ENCODE results near the gene KREMEN1. TPM values are rescaled to one million over a fixed set of nuclear protein-coding genes. Genes with fewer than 3 reads are reported as not detected.

The KREMEN1 gene
- total RNA-seq, 1 experiment from 2014 or later = 2.2 TPM

DNA sequence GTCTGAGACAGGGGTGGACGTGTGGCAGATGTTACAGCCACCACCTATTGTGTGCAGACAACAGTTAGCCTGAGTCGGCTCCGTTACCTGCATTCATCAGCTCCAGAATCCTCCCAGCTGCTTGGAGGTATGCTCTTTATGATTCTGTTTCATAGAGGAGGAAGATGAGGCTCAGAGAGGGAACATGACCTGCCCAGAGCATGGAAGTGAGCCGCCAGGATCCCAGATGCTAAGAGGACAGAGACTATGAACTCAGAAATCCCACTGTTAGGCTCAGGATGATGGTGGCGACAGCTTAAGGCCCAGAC is 134.4 kb downstream of the KREMEN1 start:
- in situ Hi-C loops (cut with HindIII; ENCODE audit: low pct_unique_long_range_greater_than_20kb, low sequenced_read_pairs) = no loop called here
- Histone ChIP-seq H3K4me3 (ENCODE audit: low read depth in 2 of 2, low read length in 2 of 2) (no peak overlapping the region), H3K9me3 (ENCODE audit: control insufficient read depth, insufficient read depth, low read depth, low read length) (no peaks in the 10 kb centered on the region), H3K27ac (ENCODE audit: low read length) (no peak overlapping the region), H3K4me1 (ENCODE audit: control insufficient read depth, insufficient read depth, low read length) (peaks cover 3% of the 10 kb centered on the region; the same call in 1 of the 2 replicates), H3K36me3 (ENCODE audit: control insufficient read depth, insufficient read depth, low read length) (no peaks in the 10 kb centered on the region), H3K27me3 (ENCODE audit: control insufficient read depth, insufficient read depth, low read length) (no peaks in the 10 kb centered on the region; the same call in 1 of the 2 replicates)
- TF ChIP-seq, protein P1, sequence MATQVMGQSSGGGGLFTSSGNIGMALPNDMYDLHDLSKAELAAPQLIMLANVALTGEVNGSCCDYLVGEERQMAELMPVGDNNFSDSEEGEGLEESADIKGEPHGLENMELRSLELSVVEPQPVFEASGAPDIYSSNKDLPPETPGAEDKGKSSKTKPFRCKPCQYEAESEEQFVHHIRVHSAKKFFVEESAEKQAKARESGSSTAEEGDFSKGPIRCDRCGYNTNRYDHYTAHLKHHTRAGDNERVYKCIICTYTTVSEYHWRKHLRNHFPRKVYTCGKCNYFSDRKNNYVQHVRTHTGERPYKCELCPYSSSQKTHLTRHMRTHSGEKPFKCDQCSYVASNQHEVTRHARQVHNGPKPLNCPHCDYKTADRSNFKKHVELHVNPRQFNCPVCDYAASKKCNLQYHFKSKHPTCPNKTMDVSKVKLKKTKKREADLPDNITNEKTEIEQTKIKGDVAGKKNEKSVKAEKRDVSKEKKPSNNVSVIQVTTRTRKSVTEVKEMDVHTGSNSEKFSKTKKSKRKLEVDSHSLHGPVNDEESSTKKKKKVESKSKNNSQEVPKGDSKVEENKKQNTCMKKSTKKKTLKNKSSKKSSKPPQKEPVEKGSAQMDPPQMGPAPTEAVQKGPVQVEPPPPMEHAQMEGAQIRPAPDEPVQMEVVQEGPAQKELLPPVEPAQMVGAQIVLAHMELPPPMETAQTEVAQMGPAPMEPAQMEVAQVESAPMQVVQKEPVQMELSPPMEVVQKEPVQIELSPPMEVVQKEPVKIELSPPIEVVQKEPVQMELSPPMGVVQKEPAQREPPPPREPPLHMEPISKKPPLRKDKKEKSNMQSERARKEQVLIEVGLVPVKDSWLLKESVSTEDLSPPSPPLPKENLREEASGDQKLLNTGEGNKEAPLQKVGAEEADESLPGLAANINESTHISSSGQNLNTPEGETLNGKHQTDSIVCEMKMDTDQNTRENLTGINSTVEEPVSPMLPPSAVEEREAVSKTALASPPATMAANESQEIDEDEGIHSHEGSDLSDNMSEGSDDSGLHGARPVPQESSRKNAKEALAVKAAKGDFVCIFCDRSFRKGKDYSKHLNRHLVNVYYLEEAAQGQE (IDR thresholded peaks at IDR 0.05; ENCODE audit: insufficient read depth in 1 of 2, low read depth in 2 of 2, low read length in 1 of 2) = no peak
- TF ChIP-seq, protein P2, sequence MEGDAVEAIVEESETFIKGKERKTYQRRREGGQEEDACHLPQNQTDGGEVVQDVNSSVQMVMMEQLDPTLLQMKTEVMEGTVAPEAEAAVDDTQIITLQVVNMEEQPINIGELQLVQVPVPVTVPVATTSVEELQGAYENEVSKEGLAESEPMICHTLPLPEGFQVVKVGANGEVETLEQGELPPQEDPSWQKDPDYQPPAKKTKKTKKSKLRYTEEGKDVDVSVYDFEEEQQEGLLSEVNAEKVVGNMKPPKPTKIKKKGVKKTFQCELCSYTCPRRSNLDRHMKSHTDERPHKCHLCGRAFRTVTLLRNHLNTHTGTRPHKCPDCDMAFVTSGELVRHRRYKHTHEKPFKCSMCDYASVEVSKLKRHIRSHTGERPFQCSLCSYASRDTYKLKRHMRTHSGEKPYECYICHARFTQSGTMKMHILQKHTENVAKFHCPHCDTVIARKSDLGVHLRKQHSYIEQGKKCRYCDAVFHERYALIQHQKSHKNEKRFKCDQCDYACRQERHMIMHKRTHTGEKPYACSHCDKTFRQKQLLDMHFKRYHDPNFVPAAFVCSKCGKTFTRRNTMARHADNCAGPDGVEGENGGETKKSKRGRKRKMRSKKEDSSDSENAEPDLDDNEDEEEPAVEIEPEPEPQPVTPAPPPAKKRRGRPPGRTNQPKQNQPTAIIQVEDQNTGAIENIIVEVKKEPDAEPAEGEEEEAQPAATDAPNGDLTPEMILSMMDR (IDR thresholded peaks at IDR 0.05) = no peak
- TF ChIP-seq POLR2AphosphoS5 (IDR thresholded peaks at IDR 0.05; ENCODE audit: low read depth, low read length) = no peak
- TF ChIP-seq TCF7L2 (IDR thresholded peaks at IDR 0.05; ENCODE audit: low read depth, low read length) = no peak
- TF ChIP-seq SIN3A (IDR thresholded peaks at IDR 0.05; ENCODE audit: borderline replicate concordance, insufficient read depth, low read depth, low read length) = no peak
- no peak for ATAC-seq
- BruUV-seq (replicated peaks) = no TSS peak
- intact Hi-C loops (cut with micrococcal nuclease; ENCODE audit: unreplicated experiment) = no loop called here
- no peak for DNase-seq (ENCODE audit: low read depth, low spot score)
- ChIA-PET CTCF (no interaction called here), POLR2A (interaction anchor here (0.6 kb wide), 1 partner anchor 1334 kb away, joined by 3 read pairs; no protein-coding TSS in a partner anchor)

DNA sequence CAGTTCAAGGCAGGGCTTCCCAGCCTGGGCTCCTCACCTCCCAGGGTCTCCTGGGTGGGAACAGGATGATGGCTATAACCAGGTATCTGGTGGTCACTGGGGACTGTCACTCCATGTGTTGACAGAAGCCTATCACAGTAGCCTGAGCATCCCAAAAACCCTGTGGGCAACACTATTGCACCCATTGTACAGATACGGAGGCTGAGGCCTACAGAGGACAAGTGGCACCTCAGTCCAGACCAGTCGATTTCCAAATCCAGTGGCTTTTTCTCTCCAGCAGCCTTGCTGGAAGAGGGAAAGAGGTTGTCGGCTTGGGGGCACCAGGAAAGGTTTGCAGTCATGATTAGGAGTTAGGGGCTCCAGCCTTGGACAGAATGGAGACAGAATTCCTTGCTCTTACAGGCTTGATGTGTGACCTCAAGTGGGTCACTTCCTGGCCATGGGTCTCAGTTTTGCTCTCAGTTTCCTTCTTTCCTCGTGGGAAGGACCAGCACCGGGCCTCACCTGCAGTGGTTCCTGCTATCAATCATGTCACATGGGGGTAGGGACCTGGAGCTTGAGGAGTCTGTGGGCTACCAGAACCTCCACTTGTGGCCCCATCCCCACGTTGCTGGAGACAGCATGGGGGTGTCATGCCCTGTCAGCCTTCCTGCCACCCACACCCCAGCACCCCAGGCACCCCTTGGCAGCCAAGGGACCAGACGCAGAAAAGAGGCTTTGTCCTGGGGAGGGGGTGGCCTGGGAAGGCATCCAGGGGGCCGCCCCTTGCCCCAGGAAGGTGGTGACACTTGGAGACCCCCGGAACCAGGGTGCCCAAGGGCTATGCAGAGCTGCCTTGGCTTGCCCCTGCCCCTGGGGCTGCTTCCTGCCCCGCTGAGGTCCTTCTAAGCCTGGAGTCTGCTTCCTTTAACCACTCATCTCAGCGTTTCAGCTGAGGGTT is 135.0 kb downstream of the KREMEN1 start:
- no peak for TF ChIP-seq POLR2AphosphoS5 (IDR thresholded peaks at IDR 0.05; ENCODE audit: low read depth, low read length)
- TF ChIP-seq, protein P2 (IDR thresholded peaks at IDR 0.05) = no peak
- no peak for TF ChIP-seq SIN3A (IDR thresholded peaks at IDR 0.05; ENCODE audit: borderline replicate concordance, insufficient read depth, low read depth, low read length)
- TF ChIP-seq, protein P1 (IDR thresholded peaks at IDR 0.05; ENCODE audit: insufficient read depth in 1 of 2, low read depth in 2 of 2, low read length in 1 of 2) = no peak
- no peak for TF ChIP-seq TCF7L2 (IDR thresholded peaks at IDR 0.05; ENCODE audit: low read depth, low read length)
- Histone ChIP-seq H3K9me3 (ENCODE audit: control insufficient read depth, insufficient read depth, low read depth, low read length) (no peaks in the 10 kb centered on the region), H3K27me3 (ENCODE audit: control insufficient read depth, insufficient read depth, low read length) (no peaks in the 10 kb centered on the region; the same call in 1 of the 2 replicates), H3K4me1 (ENCODE audit: control insufficient read depth, insufficient read depth, low read length) (peaks cover 3% of the 10 kb centered on the region; the same call in 1 of the 2 replicates), H3K27ac (ENCODE audit: low read length) (no peak overlapping the region), H3K4me3 (ENCODE audit: low read depth in 2 of 2, low read length in 2 of 2) (no peak overlapping the region), H3K36me3 (ENCODE audit: control insufficient read depth, insufficient read depth, low read length) (no peaks in the 10 kb centered on the region)
- CTCF ChIA-PET = no interaction called here
- no peak for DNase-seq (ENCODE audit: low read depth, low spot score)
- intact Hi-C loops (cut with micrococcal nuclease; ENCODE audit: unreplicated experiment) (no loop called here), in situ Hi-C loops (cut with HindIII; ENCODE audit: low pct_unique_long_range_greater_than_20kb, low sequenced_read_pairs) (no loop called here)
- no peak for ATAC-seq
- POLR2A ChIA-PET = no interaction called here
- no TSS peak for BruUV-seq (replicated peaks)
